ENCODE data around the gene SCD.
A peak's percentile ranks its signal among the peaks of the same experiment; 100 is the strongest.
"Not testable (repeated sequence)": the region's sequence is repeated elsewhere in the genome, so short reads cannot be mapped to it uniquely, and the experiment has no call there.

Gene SCD

GRCh38 chr10:100346765-100347567 is at the start of gene SCD:
Gene SCD (plus strand): TSS chr10:100347233. CDS start chr10:100347505, 272 bp downstream.
- DNase-seq (ENCODE audit: low read depth in 2 of 2): peak; percentile 66 to 67

- no peak for DNase-seq (ENCODE audit: low read depth in 2 of 2)
These were observed 49.8 kb upstream of the SCD start for GRCh38 chr10:100297242-100297641.

- not testable (repeated sequence) for DNase-seq (ENCODE audit: low read depth in 2 of 2)
These were observed 45.9 kb upstream of the SCD start for GRCh38 chr10:100301123-100301522.

- DNase-seq (ENCODE audit: low read depth in 2 of 2): no peak
These were observed 43.2 kb upstream of the SCD start for GRCh38 chr10:100303724-100304319.

GRCh38 chr10:100304414-100304813 is 42.6 kb upstream of the SCD start:
- DNase-seq (ENCODE audit: low read depth in 2 of 2): no peak

- no peak for DNase-seq (ENCODE audit: low read depth in 2 of 2)
These were observed 40.2 kb upstream of the SCD start for GRCh38 chr10:100306861-100307260.

GRCh38 chr10:100307684-100308083 is 39.3 kb upstream of the SCD start:
- DNase-seq (ENCODE audit: low read depth in 2 of 2): no peak

- no peak for DNase-seq (ENCODE audit: low read depth in 2 of 2)
These were observed 35.7 kb upstream of the SCD start for GRCh38 chr10:100311298-100311697.

- DNase-seq (ENCODE audit: low read depth in 2 of 2): no peak
These were observed 31.4 kb upstream of the SCD start for GRCh38 chr10:100315615-100316014.

- DNase-seq (ENCODE audit: low read depth in 2 of 2): no peak
These were observed 28.8 kb upstream of the SCD start for GRCh38 chr10:100318207-100318606.

- DNase-seq (ENCODE audit: low read depth in 2 of 2): no peak
These were observed 27.2 kb upstream of the SCD start for GRCh38 chr10:100319707-100320402.

GRCh38 chr10:100325158-100325557 is 21.9 kb upstream of the SCD start:
- no peak for DNase-seq (ENCODE audit: low read depth in 2 of 2)

GRCh38 chr10:100327007-100327717 is 19.9 kb upstream of the SCD start:
- DNase-seq (ENCODE audit: low read depth in 2 of 2): no peak

GRCh38 chr10:100327718-100328009 is 19.4 kb upstream of the SCD start:
- no peak for DNase-seq (ENCODE audit: low read depth in 2 of 2)

- no peak for DNase-seq (ENCODE audit: low read depth in 2 of 2)
These were observed 18.8 kb upstream of the SCD start for GRCh38 chr10:100328198-100328597.

- no peak for DNase-seq (ENCODE audit: low read depth in 2 of 2)
These were observed 17.0 kb upstream of the SCD start, which contains the start of gene PKD2L1 for GRCh38 chr10:100330079-100330478. Gene PKD2L1 (minus strand): TSS chr10:100330228. CDS start chr10:100330103, 125 bp downstream.

- no peak for DNase-seq (ENCODE audit: low read depth in 2 of 2)
These were observed 13.9 kb upstream of the SCD start for GRCh38 chr10:100333106-100333505.

- DNase-seq (ENCODE audit: low read depth in 2 of 2): no peak
These were observed 13.2 kb upstream of the SCD start for GRCh38 chr10:100333661-100334440.

GRCh38 chr10:100334762-100335161 is 12.3 kb upstream of the SCD start:
- DNase-seq (ENCODE audit: low read depth in 2 of 2): no peak

GRCh38 chr10:100338434-100339036 is 8.5 kb upstream of the SCD start:
- DNase-seq (ENCODE audit: low read depth in 2 of 2): peak; percentile 45 to 62

GRCh38 chr10:100339236-100339635 is 7.8 kb upstream of the SCD start:
- no peak for DNase-seq (ENCODE audit: low read depth in 2 of 2)

Measured in stimulated activated CD8-positive, alpha-beta memory T cell treated with anti-CD3 and anti-CD28 coated beads, Interleukin-15, amount 100 ng/mL, for 4 hours (primary cell).